ENCODE results near the gene SRC. TPM values are rescaled to one million over a fixed set of nuclear protein-coding genes. Genes with fewer than 3 reads are reported as not detected.

The SRC gene
- total RNA-seq, 1 donor from 2014 or later = 25.1 TPM

- Mint-ChIP-seq H3K9me3 (ENCODE audit: low read depth) (no peaks in the 10 kb centered on the region), H3K27ac (ENCODE audit: unreplicated experiment) (no peak overlapping the region), H3K27me3 (ENCODE audit: low read depth) (no peaks in the 10 kb centered on the region), H3K36me3 (ENCODE audit: low read depth) (no peaks in the 10 kb centered on the region), H3K4me1 (ENCODE audit: low read depth) (peaks cover 13% of the 10 kb centered on the region), H3K4me3 (ENCODE audit: unreplicated experiment) (no peak overlapping the region)
- DNase-seq (ENCODE audit: low spot score) = peak; percentile 61
- TF ChIP-seq CTCF (IDR thresholded peaks at IDR 0.05) = no peak
These were observed 12.7 kb upstream of the SRC start for GRCh38 chr20:37333130-37333847.

DNA sequence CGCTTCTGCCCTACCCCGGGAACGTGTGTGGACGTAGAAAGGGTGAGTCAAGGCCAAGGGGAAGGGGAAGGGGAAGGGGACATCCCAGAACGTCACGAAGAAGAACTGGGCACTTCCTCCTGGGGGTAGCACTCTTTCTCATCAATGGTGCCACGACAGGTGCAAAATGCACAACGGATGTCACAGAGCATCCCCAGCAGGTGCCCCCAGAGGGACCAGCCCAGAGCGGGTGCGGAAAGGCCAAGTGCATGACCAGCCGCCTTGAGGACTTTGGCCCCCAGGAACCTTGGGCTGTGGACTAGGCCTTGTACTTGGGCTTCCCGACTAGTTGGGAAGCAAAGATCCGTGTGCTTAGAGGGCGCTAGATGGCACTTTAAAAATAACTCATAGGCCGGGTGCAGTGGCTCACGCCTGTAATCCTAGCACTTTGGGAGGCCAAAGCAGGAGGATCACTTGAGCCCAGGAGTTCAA, 12.1 kb upstream of the SRC start:
- Mint-ChIP-seq H3K27ac (ENCODE audit: unreplicated experiment) (no peak overlapping the region), H3K4me1 (ENCODE audit: low read depth) (peaks cover 13% of the 10 kb centered on the region), H3K36me3 (ENCODE audit: low read depth) (no peaks in the 10 kb centered on the region), H3K27me3 (ENCODE audit: low read depth) (no peaks in the 10 kb centered on the region), H3K9me3 (ENCODE audit: low read depth) (no peaks in the 10 kb centered on the region), H3K4me3 (ENCODE audit: unreplicated experiment) (no peak overlapping the region)
- TF ChIP-seq CTCF (IDR thresholded peaks at IDR 0.05) = no peak
- DNase-seq (ENCODE audit: low spot score) = peak; percentile 75

- peak; percentile 5 for DNase-seq (ENCODE audit: low spot score)
- Mint-ChIP-seq H3K27me3 (ENCODE audit: low read depth) (no peaks in the 10 kb centered on the region), H3K36me3 (ENCODE audit: low read depth) (no peaks in the 10 kb centered on the region), H3K4me1 (ENCODE audit: low read depth) (peaks cover 13% of the 10 kb centered on the region), H3K27ac (ENCODE audit: unreplicated experiment) (no peak overlapping the region), H3K4me3 (ENCODE audit: unreplicated experiment) (no peak overlapping the region), H3K9me3 (ENCODE audit: low read depth) (no peaks in the 10 kb centered on the region)
- TF ChIP-seq CTCF (IDR thresholded peaks at IDR 0.05) = no peak
These were observed 11.5 kb upstream of the SRC start for GRCh38 chr20:37334450-37334849.

DNA sequence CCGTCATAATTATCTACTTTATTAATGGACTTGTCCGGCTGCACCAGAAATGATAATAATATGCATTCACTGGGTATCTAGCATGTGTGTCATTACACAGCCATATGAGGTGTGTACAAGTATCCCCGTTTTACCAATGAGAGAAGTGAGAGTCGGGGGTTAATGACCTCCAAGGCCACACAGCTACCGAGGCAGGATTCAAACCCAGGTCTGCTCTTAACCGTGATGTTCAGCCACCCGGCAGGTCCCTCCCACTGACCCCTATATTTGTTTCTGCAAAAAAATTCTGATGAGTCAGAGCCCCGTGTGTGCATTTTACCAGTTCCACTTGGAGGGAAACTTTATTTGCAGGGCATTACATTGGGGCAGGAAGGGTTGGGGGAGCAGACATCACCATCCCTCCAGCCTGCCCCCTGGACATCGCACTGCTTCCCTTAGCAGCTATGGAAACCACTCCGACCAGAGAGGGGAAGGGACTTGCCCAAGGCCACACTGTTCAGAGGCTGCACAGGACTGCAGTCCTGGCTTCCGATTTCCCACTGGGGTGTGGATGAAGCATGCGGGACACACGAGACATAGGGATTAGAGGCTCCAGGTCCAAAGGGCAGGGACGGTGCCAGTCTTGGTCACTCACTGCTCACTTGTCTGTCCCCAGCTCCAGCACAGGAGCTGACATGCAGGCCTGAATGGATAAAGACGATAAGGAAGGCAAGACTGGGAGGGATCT, 10.1 kb upstream of the SRC start:
- no peak for TF ChIP-seq CTCF (IDR thresholded peaks at IDR 0.05)
- Mint-ChIP-seq H3K4me3 (ENCODE audit: unreplicated experiment) (no peak overlapping the region), H3K9me3 (ENCODE audit: low read depth) (no peaks in the 10 kb centered on the region), H3K27ac (ENCODE audit: unreplicated experiment) (peak overlapping the region; percentile 79), H3K4me1 (ENCODE audit: low read depth) (peaks cover 13% of the 10 kb centered on the region), H3K27me3 (ENCODE audit: low read depth) (no peaks in the 10 kb centered on the region), H3K36me3 (ENCODE audit: low read depth) (no peaks in the 10 kb centered on the region)
- peak; percentile 64 for DNase-seq (ENCODE audit: low spot score)

- Mint-ChIP-seq H3K9me3 (ENCODE audit: low read depth) (no peaks in the 10 kb centered on the region), H3K27me3 (ENCODE audit: low read depth) (no peaks in the 10 kb centered on the region), H3K36me3 (ENCODE audit: low read depth) (no peaks in the 10 kb centered on the region), H3K4me3 (ENCODE audit: unreplicated experiment) (no peak overlapping the region), H3K4me1 (ENCODE audit: low read depth) (peaks cover 13% of the 10 kb centered on the region), H3K27ac (ENCODE audit: unreplicated experiment) (peak overlapping the region; percentile 79)
- DNase-seq (ENCODE audit: low spot score) = peak; percentile 38
- TF ChIP-seq CTCF (IDR thresholded peaks at IDR 0.05) = no peak
These were observed 9.4 kb upstream of the SRC start for GRCh38 chr20:37336369-37337207.

Data from chondrocyte (in vitro differentiated cells).